NCI-H345 treated with DMSO at 0.1 percent for 48 hours (cell line): ENCODE results near the gene SH3GL2.
"Not testable (repeated sequence)": the region's sequence is repeated elsewhere in the genome, so short reads cannot be mapped to it uniquely, and the experiment has no call there.

Experiments
- DNase-seq: peaks from one replicate; lab custom pipeline; 2025; ENCODE audit not compliant: unreplicated experiment; lab: John Stamatoyannopoulos, UW

The SH3GL2 gene

DNA sequence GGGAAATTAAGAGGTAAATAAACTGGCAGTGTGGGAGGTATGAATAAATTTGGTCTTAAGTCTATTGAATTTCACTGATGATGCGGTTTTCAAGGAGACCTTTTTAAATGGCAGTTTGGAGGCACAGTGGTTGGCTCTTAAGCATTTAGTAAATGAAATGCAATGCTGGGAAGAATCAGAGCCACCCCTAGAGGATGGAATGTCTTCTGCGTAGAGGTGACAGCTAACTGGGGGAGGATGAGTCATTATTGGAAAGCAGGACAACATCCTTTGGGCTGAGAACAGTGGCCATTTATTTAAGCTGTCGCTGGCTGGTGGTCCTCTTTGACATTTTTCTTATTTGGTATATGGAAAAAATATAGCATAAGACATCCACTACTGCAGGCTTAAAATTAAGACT, 163.2 kb downstream of the SH3GL2 start:
- DNase-seq = no peak

DNA sequence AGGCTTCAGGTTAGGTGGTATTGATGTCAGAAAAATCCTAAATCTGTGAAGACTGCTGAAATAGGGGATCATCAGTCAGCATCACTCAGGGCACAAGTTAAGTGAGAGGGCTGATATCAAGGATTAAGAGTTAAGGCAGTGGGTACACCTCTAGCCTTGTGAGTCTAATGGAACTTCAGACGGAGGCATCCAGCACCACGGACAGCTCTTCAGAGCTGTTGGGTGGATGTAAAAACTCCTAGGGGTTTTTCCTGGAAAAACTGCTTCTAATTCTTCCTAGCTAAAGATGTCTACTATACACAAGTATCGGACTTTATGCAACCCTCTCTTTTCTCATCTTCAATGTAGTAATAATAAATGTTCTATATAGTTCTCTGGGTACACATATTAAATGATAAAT, 165.9 kb downstream of the SH3GL2 start:
- DNase-seq = no peak

DNA sequence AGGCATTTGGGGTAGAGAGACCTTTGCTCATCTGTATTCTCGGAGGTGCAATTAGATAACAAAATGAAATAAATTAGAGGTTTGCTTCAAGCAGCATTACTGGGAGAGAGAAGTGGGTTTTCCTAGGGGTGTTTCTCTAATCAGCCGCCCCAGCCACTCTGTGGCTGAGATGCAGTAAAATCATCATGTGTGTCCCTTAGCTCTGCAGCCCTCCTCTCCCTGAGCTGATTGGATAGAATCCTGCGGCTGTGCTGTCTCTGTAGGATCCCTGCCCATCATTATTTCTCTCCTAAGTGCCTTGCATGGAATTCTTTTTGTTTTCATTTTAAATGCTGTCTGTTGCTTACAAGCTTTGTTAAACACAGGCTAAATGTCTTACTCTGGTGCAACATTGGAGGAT, 171.4 kb downstream of the SH3GL2 start:
- no peak for DNase-seq

DNA sequence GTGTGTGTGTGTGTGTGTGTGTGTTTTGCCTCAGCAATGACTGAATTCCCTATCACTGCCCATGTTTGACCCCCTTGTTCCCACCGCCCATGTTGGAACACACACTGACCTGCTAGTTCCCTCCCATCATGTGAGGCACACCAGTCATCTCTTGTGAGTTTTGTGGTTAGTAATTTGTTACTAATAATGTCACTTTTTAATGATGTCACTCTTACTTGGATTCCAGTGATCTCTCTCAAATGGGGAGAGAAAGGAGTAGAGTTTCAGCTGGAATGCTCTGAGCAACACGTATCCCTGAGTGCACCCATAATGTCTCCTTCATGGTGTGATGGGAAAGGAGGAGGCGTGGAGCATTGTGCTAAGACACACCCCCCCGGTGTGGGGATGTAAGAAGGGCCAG, 172.6 kb downstream of the SH3GL2 start:
- no peak for DNase-seq

DNA sequence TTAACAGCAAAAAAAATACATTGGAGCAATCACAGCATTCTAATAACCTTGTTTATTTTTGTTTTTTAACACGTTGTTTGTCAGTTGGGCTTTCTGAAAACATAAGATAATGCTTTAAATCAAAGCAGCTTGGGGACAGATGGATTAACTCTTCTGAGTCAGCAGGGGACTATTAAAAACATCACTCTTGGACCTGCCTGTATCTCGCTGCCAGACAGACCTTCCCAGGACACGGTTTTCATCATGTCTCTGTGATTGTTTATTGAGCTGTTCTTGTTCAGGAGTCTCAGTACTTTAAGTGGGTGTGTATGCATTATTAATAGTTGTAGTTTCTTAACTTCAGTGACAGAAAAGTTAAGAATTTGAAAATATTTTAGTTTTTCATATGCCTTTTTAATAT, 173.2 kb downstream of the SH3GL2 start:
- no peak for DNase-seq

DNA sequence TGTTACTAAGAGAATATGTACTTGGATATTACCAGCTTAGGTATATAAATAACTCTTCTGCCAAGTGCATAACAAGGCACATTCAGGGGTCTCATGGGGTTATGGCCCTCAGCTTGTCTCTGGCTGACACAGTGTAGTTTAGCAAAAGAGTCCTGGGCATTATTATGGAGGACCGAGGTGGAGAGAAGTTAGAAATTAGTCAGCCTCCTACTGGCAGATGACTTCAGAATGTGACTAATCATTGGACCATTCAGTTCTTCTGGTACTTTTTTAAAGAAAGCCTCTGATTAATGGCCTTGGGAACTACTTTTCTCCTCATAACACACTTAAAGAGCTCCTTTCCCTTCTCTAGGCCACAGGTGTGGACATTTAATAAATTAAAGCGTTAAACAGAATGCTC, 178.9 kb downstream of the SH3GL2 start:
- no peak for DNase-seq

DNA sequence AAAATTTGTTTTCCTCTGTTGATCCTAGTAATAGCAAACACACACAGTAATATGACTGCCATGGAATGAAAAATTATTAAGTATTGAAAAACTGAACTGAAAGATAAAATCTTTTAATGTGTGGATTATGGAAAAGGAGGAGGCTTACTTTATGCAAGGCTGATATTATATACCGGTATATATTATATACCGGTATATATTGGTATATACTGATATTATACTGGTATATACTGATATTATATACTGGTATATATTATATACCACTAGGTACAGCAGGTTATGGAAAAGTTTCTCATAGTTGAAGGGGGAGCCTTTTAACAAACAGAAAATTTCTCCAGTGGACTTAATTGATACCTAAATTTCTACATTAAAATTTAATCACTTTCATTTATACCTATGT, 181.4 kb downstream of the SH3GL2 start:
- no peak for DNase-seq

DNA sequence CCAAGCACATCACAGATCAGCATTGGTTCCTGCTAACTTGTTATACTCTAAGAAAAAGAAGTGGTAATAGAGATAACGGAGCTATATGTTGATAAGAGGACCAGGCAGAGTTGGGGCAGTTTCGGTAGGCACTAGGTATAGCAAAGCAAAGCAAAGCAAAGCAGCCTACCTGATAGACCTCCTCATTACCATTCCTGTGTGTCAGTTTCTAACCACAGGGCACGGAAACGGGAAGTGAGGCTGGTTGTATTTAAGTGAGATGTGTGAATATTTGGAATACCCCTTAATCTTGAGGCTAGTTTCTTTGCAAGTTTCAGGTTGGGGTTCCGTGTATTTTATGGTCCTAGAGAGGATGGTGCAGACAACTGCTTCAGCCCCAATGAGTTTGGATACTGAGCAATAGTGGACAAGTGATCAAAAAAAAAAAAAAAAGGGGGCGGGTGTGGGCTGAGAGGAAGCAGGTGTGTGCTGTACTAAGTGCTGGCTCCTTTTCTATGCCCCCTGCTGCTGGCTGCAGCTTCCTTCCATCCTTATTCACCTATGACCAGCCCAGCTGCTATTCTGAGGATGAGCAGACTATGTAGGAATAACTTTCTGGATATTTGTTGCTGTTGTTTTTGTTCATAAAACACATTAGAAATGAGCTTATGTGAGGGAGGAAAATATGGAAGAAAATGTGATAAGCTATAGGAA, 183.3 kb downstream of the SH3GL2 start:
- peak; percentile 46 for DNase-seq

DNA sequence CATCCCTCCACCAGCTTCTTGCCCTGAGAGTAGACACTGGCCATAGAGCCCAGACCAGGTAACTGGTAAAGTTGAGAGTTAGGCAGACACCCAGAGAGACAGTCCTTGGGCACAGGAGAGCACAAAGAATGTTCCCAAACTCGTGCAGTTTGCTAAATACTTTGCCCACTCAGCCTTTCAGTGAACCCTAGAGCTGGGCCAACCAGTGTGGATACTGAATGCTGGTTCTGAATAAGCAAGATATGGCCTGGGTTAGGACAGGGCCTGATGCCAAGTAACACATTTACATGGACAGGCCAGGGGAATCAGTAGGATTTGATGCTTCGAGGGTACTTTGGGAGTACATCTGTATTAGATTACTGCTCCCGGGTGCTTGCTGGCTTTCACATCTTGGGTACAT, 185.4 kb downstream of the SH3GL2 start:
- DNase-seq = no peak

DNA sequence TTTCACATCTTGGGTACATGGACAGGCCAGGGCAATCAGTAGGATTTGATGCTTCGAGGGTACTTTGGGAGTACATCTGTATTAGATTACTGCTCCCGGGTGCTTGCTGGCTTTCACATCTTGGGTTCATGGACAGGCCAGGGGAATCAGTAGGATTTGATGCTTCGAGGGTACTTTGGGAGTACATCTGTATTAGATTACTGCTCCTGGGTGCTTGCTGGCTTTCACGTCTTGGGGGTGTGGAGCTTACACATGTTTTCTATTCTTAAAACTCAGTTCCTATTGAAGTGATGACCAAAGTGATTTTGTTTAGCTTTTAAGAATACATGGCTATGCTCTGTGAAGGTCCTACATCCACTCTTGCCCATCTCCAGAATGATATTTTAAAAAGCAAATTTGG, 186.3 kb downstream of the SH3GL2 start:
- DNase-seq = not testable (repeated sequence)

DNA sequence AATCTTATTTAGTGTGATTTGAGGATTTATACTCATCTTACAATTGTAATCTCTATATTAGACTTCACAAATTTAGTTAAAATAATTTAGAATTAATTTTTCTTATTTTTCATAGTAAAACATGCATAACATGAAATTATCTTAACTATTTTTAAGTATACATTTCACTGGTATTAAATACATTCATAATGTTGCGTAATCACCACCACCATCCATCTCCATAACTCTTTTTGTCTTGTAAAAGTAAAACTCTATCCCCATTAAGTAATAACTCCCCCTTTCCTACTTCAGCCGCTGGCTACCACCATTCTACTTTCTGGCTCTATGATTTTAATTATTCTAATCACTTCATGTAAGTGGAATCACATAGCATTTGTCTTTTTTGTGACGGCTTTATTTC, 193.4 kb downstream of the SH3GL2 start:
- DNase-seq = no peak

DNA sequence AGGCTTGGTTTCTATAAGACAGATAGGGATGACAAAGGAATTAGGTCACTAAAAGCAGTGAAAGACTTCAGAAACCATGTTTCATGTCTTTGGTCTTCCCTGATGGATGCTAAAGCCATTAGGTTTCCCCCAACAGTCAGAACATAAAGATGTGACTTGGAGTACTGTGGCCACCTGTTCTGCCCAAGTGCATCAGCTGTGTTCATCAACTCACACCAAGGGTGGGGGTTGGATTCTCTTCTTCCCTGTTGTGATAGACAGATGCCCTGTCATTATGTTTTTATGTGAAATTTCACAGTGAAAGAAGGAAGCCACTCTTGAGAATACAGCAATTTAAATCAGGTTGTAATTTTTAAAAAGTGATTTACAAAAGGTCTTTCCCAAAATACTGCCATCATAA, 196.8 kb downstream of the SH3GL2 start:
- no peak for DNase-seq

DNA sequence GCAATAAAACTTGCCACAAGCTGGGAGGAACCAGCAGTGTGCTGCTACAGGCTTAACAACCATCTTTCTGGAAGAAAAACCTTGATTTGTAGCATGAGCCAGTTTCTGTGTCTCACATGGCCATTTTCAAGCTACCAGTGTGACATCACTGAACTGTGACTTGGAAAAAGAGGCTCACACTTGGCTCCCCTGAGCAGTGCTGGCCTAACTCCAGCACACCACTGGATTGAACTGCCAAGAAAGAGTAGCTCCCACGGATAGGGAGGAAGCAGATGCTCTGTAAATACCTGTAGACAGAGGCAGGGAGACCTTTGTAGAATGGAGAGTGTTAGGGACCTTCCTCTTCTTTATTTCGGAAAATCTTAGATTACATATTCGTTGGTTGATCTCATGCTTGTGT, 197.9 kb downstream of the SH3GL2 start:
- DNase-seq = no peak

DNA sequence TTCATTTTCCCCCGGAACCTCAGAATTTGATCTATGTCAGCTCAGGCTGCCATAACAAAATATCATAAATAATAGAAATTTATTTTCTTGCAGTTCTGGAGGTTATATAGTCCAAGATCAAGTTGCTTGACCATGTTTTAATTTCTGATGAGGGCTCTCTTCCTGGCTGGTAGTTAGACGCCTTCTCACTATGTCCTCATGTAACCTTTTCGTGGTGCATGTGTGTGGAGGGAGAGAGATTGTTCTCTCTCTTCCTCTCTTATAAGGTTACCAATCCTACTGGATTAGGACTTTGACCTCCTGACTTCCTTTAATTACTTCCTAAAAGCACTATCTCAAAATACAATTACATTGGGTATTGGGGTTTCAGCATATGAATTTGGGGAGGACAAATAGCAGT, 198.6 kb downstream of the SH3GL2 start:
- DNase-seq = no peak

DNA sequence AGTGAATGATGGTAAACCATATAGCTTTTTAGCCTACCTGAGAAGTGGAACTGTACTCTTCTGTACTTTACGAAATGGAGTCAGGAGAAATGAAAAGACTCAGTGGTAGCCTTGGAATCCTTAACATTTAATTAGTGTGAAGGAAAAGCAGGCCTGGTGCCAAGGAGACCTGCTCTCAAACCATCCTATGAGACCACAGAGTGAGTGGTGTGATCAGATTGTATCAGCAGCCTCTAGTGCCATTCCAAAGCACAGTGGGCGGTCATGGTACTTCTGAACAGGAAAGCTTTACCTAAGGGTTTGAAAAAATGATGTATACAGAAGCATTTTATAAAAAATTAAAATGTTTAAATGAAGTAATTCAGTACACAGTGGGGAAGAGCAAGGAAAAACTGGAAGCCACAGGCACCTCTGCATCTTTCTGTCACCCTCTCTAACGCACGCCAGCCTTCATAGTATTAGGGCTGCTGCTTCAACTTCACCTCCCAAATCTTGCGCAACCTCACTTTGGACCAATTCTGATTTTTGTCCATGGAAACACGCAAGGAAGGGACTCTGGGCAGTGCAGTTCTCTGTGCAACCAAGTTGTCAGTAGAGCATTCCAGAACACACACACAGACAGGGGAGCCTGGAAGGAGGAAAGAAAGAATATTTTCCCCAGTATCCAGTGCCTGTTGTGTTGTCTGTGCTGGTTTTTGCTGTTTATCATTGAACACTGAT, 203.7 kb downstream of the SH3GL2 start:
- no peak for DNase-seq

DNA sequence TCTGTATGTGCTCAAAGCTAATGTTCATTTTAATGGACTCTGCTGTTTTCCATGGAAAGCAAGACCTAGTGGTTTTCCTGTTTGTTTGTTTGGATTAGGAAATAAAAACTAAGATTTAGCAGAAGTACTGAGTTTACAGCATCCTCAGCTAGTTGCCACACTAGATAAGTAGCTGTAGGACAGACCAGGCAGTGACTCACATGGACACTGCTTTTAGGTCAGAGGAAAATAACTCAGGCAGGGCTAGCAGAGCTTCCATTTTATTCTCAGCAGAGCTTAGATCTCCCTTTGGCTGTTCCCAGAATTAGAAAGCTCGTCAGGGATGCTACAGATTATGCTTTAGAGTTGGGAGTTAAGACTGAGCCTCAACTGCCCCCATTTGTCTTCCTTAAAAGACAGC, 204.4 kb downstream of the SH3GL2 start:
- no peak for DNase-seq

DNA sequence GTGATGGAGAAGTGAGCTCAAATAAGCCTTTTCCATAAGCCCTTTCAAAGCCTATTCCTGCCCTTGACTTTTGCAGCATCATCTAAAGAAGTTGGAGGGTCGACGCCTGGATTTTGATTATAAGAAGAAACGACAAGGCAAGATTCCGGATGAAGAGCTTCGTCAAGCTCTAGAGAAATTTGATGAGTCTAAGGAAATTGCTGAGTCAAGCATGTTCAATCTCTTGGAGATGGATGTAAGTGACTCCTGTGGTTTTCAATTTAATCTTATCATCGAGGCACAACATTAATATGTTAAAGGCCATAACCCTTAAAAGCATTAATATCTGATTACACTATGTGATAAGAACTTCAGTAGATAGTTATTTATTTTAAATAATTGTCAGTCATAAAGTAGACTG, 210.4 kb downstream of the SH3GL2 start:
- no peak for DNase-seq

DNA sequence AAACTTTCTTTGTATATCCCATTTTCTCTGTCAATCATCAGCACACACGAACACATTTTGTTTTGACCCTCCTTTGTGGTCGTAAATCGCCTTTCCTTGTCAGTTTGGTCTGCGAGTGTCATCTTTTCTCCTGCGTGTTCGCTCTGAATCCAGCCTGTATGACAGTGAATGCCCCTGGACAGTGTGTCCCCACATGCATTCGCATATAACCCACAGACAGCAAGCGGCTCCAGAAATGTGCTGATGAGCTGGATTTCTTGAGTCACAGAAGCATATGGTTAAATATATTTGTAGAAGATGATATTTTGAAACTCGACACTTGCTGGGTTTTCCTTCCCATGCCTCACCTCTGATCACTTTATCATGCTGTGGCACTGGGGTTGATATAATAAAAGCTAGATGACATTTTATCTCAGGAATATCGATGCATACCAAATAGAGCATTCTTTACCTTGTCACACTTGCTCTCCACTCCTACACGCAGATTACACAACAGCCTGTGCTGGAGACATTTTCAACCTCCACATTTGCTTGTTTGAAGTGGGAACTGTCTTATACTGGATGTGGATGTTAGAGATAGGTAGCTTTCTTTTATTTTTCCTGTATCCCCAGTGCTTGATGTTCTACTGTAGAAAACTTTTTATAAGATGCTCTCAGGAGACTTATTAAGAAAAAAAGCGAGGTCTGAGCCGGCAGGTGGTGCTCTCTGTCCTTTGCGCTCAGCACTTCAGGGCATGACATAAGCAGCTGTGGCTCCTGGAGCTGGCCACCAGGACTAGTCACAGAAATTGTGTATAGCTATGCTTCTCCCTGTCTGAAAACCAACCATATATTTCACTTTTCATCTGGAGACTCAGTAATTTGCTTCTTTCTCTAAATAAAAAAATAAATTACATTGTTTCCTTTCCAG, 215.1 kb downstream of the SH3GL2 start:
- DNase-seq = no peak

DNA sequence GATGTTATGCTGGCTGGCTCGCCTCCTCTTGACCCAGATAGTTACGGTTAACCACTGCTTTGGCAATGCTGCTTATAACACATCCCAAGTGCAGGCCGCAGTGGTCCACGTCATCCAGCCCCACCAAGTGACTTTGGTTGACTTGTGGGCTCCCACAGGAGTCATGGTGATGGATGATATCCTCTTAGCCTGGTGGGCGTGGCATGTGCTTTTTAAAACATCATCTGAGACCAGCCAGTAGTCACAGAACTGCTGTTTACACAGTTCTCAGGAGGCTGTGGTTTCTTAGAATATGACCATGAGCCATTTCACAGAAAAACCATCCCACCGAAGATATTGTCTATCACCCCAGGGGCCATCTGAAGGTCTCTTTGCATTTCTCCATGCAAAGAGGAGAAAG, 216.9 kb downstream of the SH3GL2 start:
- DNase-seq = no peak

DNA sequence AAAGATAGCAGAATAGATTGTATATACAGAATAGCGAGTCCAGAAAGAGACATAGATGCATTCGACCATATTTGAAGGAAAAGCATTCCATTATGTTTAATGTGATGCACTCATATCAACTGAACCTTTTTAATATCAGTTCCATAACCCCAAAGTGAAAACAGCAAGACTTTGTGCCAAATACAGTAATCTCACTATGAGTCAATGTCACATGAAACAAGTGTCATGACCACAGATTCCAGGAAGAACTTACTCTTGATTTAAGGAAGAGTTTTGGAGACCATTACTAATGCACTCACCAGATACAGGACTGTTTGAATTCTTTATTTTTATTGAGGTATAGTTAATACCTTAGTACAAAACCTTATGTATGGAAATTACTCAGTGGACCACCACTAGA, 220.5 kb downstream of the SH3GL2 start:
- no peak for DNase-seq

DNA sequence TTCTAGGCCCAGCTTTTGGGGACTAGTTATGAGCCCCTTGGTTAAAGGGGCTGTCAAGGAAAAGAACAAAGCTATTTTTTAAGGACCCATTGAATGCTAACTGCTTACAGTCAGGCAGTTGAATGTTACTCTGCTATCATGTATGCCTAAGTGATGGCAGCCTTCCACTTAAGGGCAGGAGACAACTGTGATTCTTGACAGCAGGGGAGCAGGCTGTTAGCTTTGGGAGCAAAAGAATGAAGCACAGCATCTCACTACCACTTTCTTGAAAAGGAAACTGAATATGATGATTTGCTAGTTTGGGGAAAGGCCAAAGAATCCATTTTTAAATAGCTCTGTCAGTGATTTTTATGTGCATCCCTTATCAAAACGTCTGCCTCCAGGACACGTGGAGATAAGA, 221.6 kb downstream of the SH3GL2 start:
- no peak for DNase-seq
